Esophagus squamous epithelium (tissue), 4 donors: ENCODE results near the gene WWC1.

Experiments
- CTCF ChIP-seq, 6 experiments: fragments of 450-650 bp in 4 of 6; fragments of 200-600 bp in 2 of 6; sonication (generic) in 2 of 6; IDR thresholded peaks; one replicate each; pipeline ENCODE4 v1.5.1; 2016 to 2019; ENCODE audit warnings: antibody characterized with exemption in 6 of 6, mild to moderate bottlenecking in 4 of 6, moderate library complexity in 4 of 6
- POLR2A ChIP-seq, 4 donors: fragments of 450-650 bp; IDR thresholded peaks; one replicate each; pipeline ENCODE4 v1.6.1; 2017; ENCODE audit warnings: antibody characterized with exemption in 4 of 4, mild to moderate bottlenecking in 4 of 4, moderate library complexity in 3 of 4

- no peak for TF ChIP-seq CTCF (IDR thresholded peaks at IDR 0.05)
- no peak for TF ChIP-seq POLR2A (IDR thresholded peaks at IDR 0.05)
These were observed 16.6 kb downstream of the WWC1 start for GRCh38 chr5:168307925-168308584.
